B cell (primary cell): Measurements from ENCODE around the gene CELF4. TPM values are rescaled to one million over a fixed set of nuclear protein-coding genes. Genes with fewer than 3 reads are reported as not detected.

Experiments used
- ATAC-seq: fragments of 200-7000 bp; cut with Tn5 transposase; one replicate; pipeline ENCODE4 v1.10.0; 2021; ENCODE audit warnings: low read depth, mild to moderate bottlenecking, moderate number of reproducible peaks, moderate library complexity
- CTCF ChIA-PET: fragments of 350-600 bp; sonication (Branson Sonifier 250); formaldehyde crosslinking; loops from one replicate; lab custom pipeline; 2021; ENCODE audit warnings: antibody characterized with exemption, inconsistent platforms; lab: Charles Lee
- POLR2A ChIA-PET: fragments of 350-600 bp; sonication (Branson Sonifier 250); formaldehyde crosslinking; loops from one replicate; lab custom pipeline; 2021; ENCODE audit warnings: antibody characterized with exemption; lab: Charles Lee
- DNase-seq: peaks from one replicate; pipeline ENCODE4 v3.0.0; 2013
- H2AFZ ChIP-seq: 2 replicates; pipeline ENCODE4 v1.6.1; 2012; ENCODE audit warnings: mild to moderate bottlenecking, low read depth, low read length; ENCODE audit not compliant: insufficient read depth, poor library complexity, severe bottlenecking
- H3K27ac ChIP-seq, 2 donors: 1 replicate in 1 of 2; 2 replicates in 1 of 2; pipeline ENCODE4 v1.5.1; 2012 to 2013; ENCODE audit warnings: low read length in 2 of 2, mild to moderate bottlenecking in 2 of 2, moderate library complexity in 1 of 2
- H3K27me3 ChIP-seq, 4 experiments: fragments of 200-600 bp in 1 of 4; sonication (generic) in 1 of 4; replicated peaks in 1 of 4; 1 replicate in 2 of 4; 2 replicates in 2 of 4; pipeline versions ENCODE4 v1.6.1 to v1.7.0; 2013 to 2016; ENCODE audit warnings: low read length in 3 of 4, mild to moderate bottlenecking in 2 of 4, mixed read lengths in 1 of 4, moderate library complexity in 1 of 4; ENCODE audit not compliant: insufficient read depth in 4 of 4, control insufficient read depth in 3 of 4; ENCODE audit errors: control extremely low read depth in 1 of 4
- H3K36me3 ChIP-seq, 2 experiments: replicated peaks in 1 of 2; 1 replicate in 1 of 2; 2 replicates in 1 of 2; pipeline versions ENCODE4 v1.6.1 to v1.7.1; 2013; ENCODE audit warnings: low read length in 1 of 2; ENCODE audit not compliant: insufficient read depth in 2 of 2, control insufficient read depth in 1 of 2; ENCODE audit errors: control extremely low read depth in 1 of 2, extremely low read depth in 1 of 2
- H3K4me1 ChIP-seq, 2 donors: fragments of 200-600 bp in 1 of 2; sonication (generic) in 1 of 2; 1 replicate in 1 of 2; 2 replicates in 1 of 2; pipeline versions ENCODE4 v1.5.1 to v1.6.1; 2013 to 2017; ENCODE audit warnings: low read length in 2 of 2; ENCODE audit not compliant: control insufficient read depth in 2 of 2, insufficient read depth in 2 of 2
- H3K4me2 ChIP-seq: replicated peaks from 2 replicates; pipeline ENCODE3; 2012; ENCODE audit warnings: mild to moderate bottlenecking, low read depth, low read length; ENCODE audit not compliant: poor library complexity, severe bottlenecking
- H3K4me3 ChIP-seq, 5 experiments: fragments of 200-600 bp in 1 of 5; sonication (generic) in 1 of 5; 1 replicate in 3 of 5; 2 replicates in 2 of 5; pipeline versions ENCODE4 v1.5.1 to v1.7.0; 2011 to 2016; ENCODE audit warnings: low read length in 4 of 5, mild to moderate bottlenecking in 4 of 5, low read depth in 2 of 5, control low read depth in 1 of 5, moderate library complexity in 1 of 5; ENCODE audit not compliant: insufficient read depth in 1 of 5; ENCODE audit errors: control extremely low read depth in 1 of 5, extremely low read depth in 1 of 5
- H3K79me2 ChIP-seq: fragments of 200-600 bp; sonication (generic); one replicate; pipeline ENCODE4 v1.6.0; 2016; ENCODE audit warnings: low read length; ENCODE audit not compliant: control insufficient read depth, insufficient read depth
- H3K9ac ChIP-seq: fragments of 200-600 bp; sonication (generic); 2 replicates; pipeline ENCODE4 v1.6.1; 2017; ENCODE audit warnings: mild to moderate bottlenecking, low read length, moderate library complexity
- H3K9me3 ChIP-seq, 3 donors: one replicate each; pipeline versions ENCODE4 v1.6.1 to v1.7.1; 2013; ENCODE audit warnings: low read length in 2 of 3; ENCODE audit not compliant: control insufficient read depth in 2 of 3, insufficient read depth in 1 of 3; ENCODE audit errors: control extremely low read depth in 1 of 3
- H4K20me1 ChIP-seq: 2 replicates; pipeline ENCODE4 v1.6.0; 2012; ENCODE audit warnings: mild to moderate bottlenecking, low read length; ENCODE audit not compliant: insufficient read depth, control insufficient read depth, poor library complexity, severe bottlenecking
- H3K27ac Mint-ChIP-seq: one replicate; pipeline ENCODE4 v1.8.0; 2021; ENCODE audit warnings: mixed read lengths
- H3K27me3 Mint-ChIP-seq: one replicate; pipeline ENCODE4 v1.8.0; 2021; ENCODE audit warnings: mixed read lengths
- H3K4me1 Mint-ChIP-seq: one replicate; pipeline ENCODE4 v1.8.0; 2021; ENCODE audit warnings: mixed read lengths
- H3K4me3 Mint-ChIP-seq: one replicate; pipeline ENCODE4 v1.8.0; 2021; ENCODE audit warnings: mixed read lengths
- H3K9me3 Mint-ChIP-seq: one replicate; pipeline ENCODE4 v1.8.0; 2022; ENCODE audit warnings: mixed read lengths; ENCODE audit not compliant: insufficient read depth
- CTCF ChIP-seq: fragments of 200-600 bp; IDR thresholded peaks from one replicate; pipeline ENCODE4 v1.8.0; 2022; ENCODE audit warnings: antibody characterized with exemption, mild to moderate bottlenecking
- EZH2 ChIP-seq: IDR thresholded peaks from 2 replicates; pipeline ENCODE4 v1.6.1; 2012; ENCODE audit warnings: borderline replicate concordance, low read depth, mild to moderate bottlenecking, moderate library complexity, low read length; ENCODE audit not compliant: insufficient read depth, poor library complexity, severe bottlenecking
- WGBS: methylation state at CpG from one replicate; pipeline ENCODE4 v1.1.5; 2013; ENCODE audit warnings: missing lambda C conversion rate; ENCODE audit not compliant: insufficient coverage; 5-methylcytosine and 5-hydroxymethylcytosine counted together
- intact Hi-C: fragments of 100-400 bp; cut with micrococcal nuclease; formaldehyde crosslinking; loops from one replicate; pipeline ENCODE4 v1.10.0; 2022
- polyA plus RNA-seq: library from polyadenylated mRNA; depleted of rRNA; stranded (reverse); fragments of >200 nt; gene quantifications from 2 replicates; pipeline ENCODE4 v1.2.3, GENCODE V29; 2012
- total RNA-seq, 2 donors: library from RNA; stranded (reverse); fragments of 120-200 nt in 1 of 2; gene quantifications; 1 replicate in 1 of 2; 2 replicates in 1 of 2; pipeline versions ENCODE4 v1.2.3 to v1.2.4, GENCODE V29; 2013 to 2022

CELF4 gene
- total and polyA plus RNA-seq, 2 donors (not counting 1 experiment from before 2014, with no cell fraction given) = not detected

- Histone ChIP-seq H3K36me3 (no peaks in the 10 kb centered on the region), H3K4me3 (no peak overlapping the region), H3K4me2 (no peak overlapping the region), H3K27me3 (no peaks in the 10 kb centered on the region), H3K9ac (no peak overlapping the region), H4K20me1 (no peaks in the 10 kb centered on the region), H3K79me2 (no peaks in the 10 kb centered on the region), H2AFZ (no peak overlapping the region), H3K9me3 (peaks cover 0 to 6% (median 0%) of the 10 kb centered on the region in 3 donors), H3K27ac (peak overlapping the region; percentile 2 to 8), H3K4me1 (peaks cover 13 to 15% of the 10 kb centered on the region in 2 donors)
- peak; percentile 25 for DNase-seq
- Mint-ChIP-seq H3K27me3 (no peaks in the 10 kb centered on the region), H3K4me3 (no peak overlapping the region), H3K27ac (peak overlapping the region; percentile 23), H3K9me3 (no peaks in the 10 kb centered on the region), H3K4me1 (peaks cover 21% of the 10 kb centered on the region)
- WGBS = no CpG with 5 or more reads among the region's 4 CpGs
- TF ChIP-seq EZH2 = no peak
- no peak for TF ChIP-seq CTCF
- CTCF ChIA-PET = no interaction called here
- POLR2A ChIA-PET = no interaction called here
- intact Hi-C loops = no loop called here
- peak; percentile 33 for ATAC-seq
Measured at GRCh38 chr18:37225279-37225678, 340.3 kb downstream of the CELF4 start.

- no peaks in the 10 kb centered on the region for H3K27me3 Mint-ChIP-seq
- H3K79me2 ChIP-seq = no peaks in the 10 kb centered on the region
- H3K4me1 Mint-ChIP-seq = peaks cover 21% of the 10 kb centered on the region
- H2AFZ ChIP-seq = no peak overlapping the region
- H3K9me3 Mint-ChIP-seq = no peaks in the 10 kb centered on the region
- no peak overlapping the region for H3K4me3 Mint-ChIP-seq
- TF ChIP-seq CTCF (no peak), EZH2 (no peak)
- no peak for DNase-seq
- no peak overlapping the region for H3K4me2 ChIP-seq
- no peak overlapping the region for H3K27ac Mint-ChIP-seq
- peaks cover 11 to 13% of the 10 kb centered on the region in 2 donors for H3K4me1 ChIP-seq
- ATAC-seq = no peak
- no peak overlapping the region for H3K9ac ChIP-seq
- no peaks in the 10 kb centered on the region for H3K36me3 ChIP-seq
- WGBS = 74% methylated on average over 3 of the region's 5 CpGs
- H3K9me3 ChIP-seq = peaks cover 0 to 3% (median 0%) of the 10 kb centered on the region in 3 donors
- ChIA-PET POLR2A (no interaction called here), CTCF (no interaction called here)
- intact Hi-C loops = no loop called here
- no peaks in the 10 kb centered on the region for H3K27me3 ChIP-seq
- no peak overlapping the region for H3K27ac ChIP-seq
- H4K20me1 ChIP-seq = no peaks in the 10 kb centered on the region
- H3K4me3 ChIP-seq = no peak overlapping the region
Measured at GRCh38 chr18:37222999-37223378, 342.6 kb downstream of the CELF4 start.
